ENCODE data around the gene ABCB9. TPM values are rescaled to one million over a fixed set of nuclear protein-coding genes. Genes with fewer than 3 reads are reported as not detected.

Gene ABCB9
- total and polyA plus RNA-seq, 7 donors: 1.2 to 5.3 (median 3.0) TPM

GRCh38 chr12:122982963-122983788 lies 16.9 kb upstream of the ABCB9 start:
- no peak overlapping the region for H3K4me3 ChIP-seq
- H3K4me1 ChIP-seq: peaks cover 0 to 67% (median 63%) of the 10 kb centered on the region in 4 donors
- H3K9me3 ChIP-seq: no peaks in the 10 kb centered on the region
- H3K36me3 ChIP-seq: peaks cover 12 to 52% (median 19%) of the 10 kb centered on the region in 4 donors
- peak overlapping the region; percentile 57 to 97 (median 90) for H3K27ac ChIP-seq
- no peak for DNase-seq
- intact Hi-C loops (cut with DNase I): loop anchor here (5.0 kb wide), 1 partner anchor 169 kb away; the partner anchor contains the start of gene PITPNM2
- no peak for TF ChIP-seq CTCF (IDR thresholded peaks at IDR 0.05)
- no peak for TF ChIP-seq POLR2A (IDR thresholded peaks at IDR 0.05)
- TF ChIP-seq POLR2AphosphoS5 (IDR thresholded peaks at IDR 0.05): no peak
- TF ChIP-seq EP300 (IDR thresholded peaks at IDR 0.05): no peak
- 82% methylated on average over 21 of the region's 21 CpGs for WGBS, 2 donors
- H3K27me3 ChIP-seq: no peaks in the 10 kb centered on the region

- Histone ChIP-seq H3K36me3 (peaks cover 5 to 48% (median 12%) of the 10 kb centered on the region in 4 donors), H3K27ac (peak overlapping the region; percentile 57 to 97 (median 90)), H3K27me3 (no peaks in the 10 kb centered on the region), H3K4me1 (peaks cover 0 to 68% (median 64%) of the 10 kb centered on the region in 4 donors), H3K4me3 (peak overlapping the region in 1 of 4 donors; percentile 72), H3K9me3 (no peaks in the 10 kb centered on the region)
- TF ChIP-seq POLR2AphosphoS5 (IDR thresholded peaks at IDR 0.05) (no peak), EP300 (IDR thresholded peaks at IDR 0.05) (no peak), POLR2A (IDR thresholded peaks at IDR 0.05) (no peak), CTCF (IDR thresholded peaks at IDR 0.05) (no peak)
- 76 to 77% methylated on average over 11 of the region's 11 CpGs for WGBS, 2 donors
- intact Hi-C loops (cut with DNase I): loop anchor here (5.0 kb wide), 1 partner anchor 170 kb away; the partner anchor contains the start of gene PITPNM2
- no peak for DNase-seq
Observed at GRCh38 chr12:122982477-122982815, 16.2 kb upstream of the ABCB9 start.

GRCh38 chr12:122981587-122982476 lies 15.6 kb upstream of the ABCB9 start:
- Histone ChIP-seq H3K4me1 (peaks cover 0 to 74% (median 70%) of the 10 kb centered on the region in 4 donors), H3K27ac (peak overlapping the region; percentile 87 to 97 (median 94)), H3K36me3 (peaks cover 0 to 41% (median 7%) of the 10 kb centered on the region in 4 donors), H3K4me3 (peak overlapping the region; percentile 72 to 100 (median 96)), H3K27me3 (no peaks in the 10 kb centered on the region), H3K9me3 (no peaks in the 10 kb centered on the region)
- TF ChIP-seq EP300 (IDR thresholded peaks at IDR 0.05) (no peak), CTCF (IDR thresholded peaks at IDR 0.05) (no peak), POLR2A (IDR thresholded peaks at IDR 0.05) (no peak), POLR2AphosphoS5 (IDR thresholded peaks at IDR 0.05) (no peak)
- 69 to 71% methylated on average over 25 of the region's 25 CpGs for WGBS, 2 donors
- no peak for DNase-seq
- intact Hi-C loops (cut with DNase I): loop anchor here (5.0 kb wide), 1 partner anchor 170 kb away; the partner anchor contains the start of gene PITPNM2

- Histone ChIP-seq H3K36me3 (peaks cover 0 to 34% (median 4%) of the 10 kb centered on the region in 4 donors), H3K27ac (peak overlapping the region; percentile 87 to 97 (median 94)), H3K4me3 (peak overlapping the region; percentile 72 to 100 (median 96)), H3K9me3 (no peaks in the 10 kb centered on the region), H3K4me1 (peaks cover 0 to 82% (median 78%) of the 10 kb centered on the region in 4 donors), H3K27me3 (no peaks in the 10 kb centered on the region)
- DNase-seq: no peak
- intact Hi-C loops (cut with DNase I): loop anchor here (5.0 kb wide), 1 partner anchor 171 kb away; the partner anchor contains the start of gene PITPNM2
- WGBS, 2 donors: 0 to 1% methylated on average over 40 of the region's 40 CpGs
- TF ChIP-seq POLR2A (IDR thresholded peaks at IDR 0.05) (no peak), EP300 (IDR thresholded peaks at IDR 0.05) (no peak), POLR2AphosphoS5 (IDR thresholded peaks at IDR 0.05) (no peak), CTCF (IDR thresholded peaks at IDR 0.05) (no peak)
Observed at GRCh38 chr12:122981036-122981471, 14.8 kb upstream of the ABCB9 start.

All from sigmoid colon (tissue), 7 donors.